HepG2 (cell line): ENCODE data around the gene THEM4. TPM values are rescaled to one million over a fixed set of nuclear protein-coding genes. Genes with fewer than 3 reads are reported as not detected.

Experiments used
- ATAC-seq: fragments of 200-7000 bp; cut with Tn5 transposase; 3 replicates; pipeline ENCODE4 v1.9.1; 2020; ENCODE audit warnings: mild to moderate bottlenecking, moderate library complexity
- BruUV-seq: library from RNA; stranded (reverse); fragments of 400-500 nt; replicated peaks from 2 replicates; lab custom pipeline; 2021; lab: Mats Ljungman, UMichigan
- CTCF ChIA-PET: fragments of 300-600 bp; formaldehyde crosslinking; extraction: SDS; loops from one replicate; lab custom pipeline; 2021; ENCODE audit warnings: low total read pairs, inconsistent platforms, low intra/inter-chr PET ratio; lab: Yijun Ruan, JAX
- POLR2A ChIA-PET: fragments of 350-600 bp; sonication (Branson Sonifier 250); formaldehyde crosslinking; loops from one replicate; lab custom pipeline; 2020; ENCODE audit warnings: antibody characterized with exemption, inconsistent platforms; lab: Yijun Ruan, JAX
- DNase-seq: peaks from one replicate; pipeline ENCODE4 v3.0.0-alpha.2; 2015; ENCODE audit warnings: low spot score
- FAIRE-seq: peaks from 3 replicates; lab custom pipeline; 2011; peaks lifted over from hg19 to GRCh38; lab: Jason Lieb, UNC
- H2AFZ ChIP-seq: one replicate; pipeline ENCODE4 v1.6.1; 2011; ENCODE audit warnings: low read length, inconsistent platforms
- H3K27ac ChIP-seq: fragments of 300-600 bp; 3 replicates; pipeline ENCODE4 v1.8.0; 2011; ENCODE audit warnings: mixed run types, mild to moderate bottlenecking, mixed read lengths, low read length, inconsistent platforms; ENCODE audit not compliant: insufficient read depth; ENCODE audit errors: extremely low read length
- H3K27me3 ChIP-seq, 2 experiments: fragments of 200-600 bp in 1 of 2; 2 replicates in 1 of 2; 3 replicates in 1 of 2; pipeline versions ENCODE4 v1.6.0 to v1.8.0; 2011; ENCODE audit warnings: low read length in 2 of 2, mild to moderate bottlenecking in 2 of 2, moderate library complexity in 2 of 2, inconsistent platforms in 1 of 2; ENCODE audit not compliant: insufficient read depth in 2 of 2, control insufficient read depth in 1 of 2
- H3K36me3 ChIP-seq, 2 experiments: fragments of 200-600 bp in 1 of 2; replicated peaks in 1 of 2; 2 replicates in 1 of 2; 3 replicates in 1 of 2; pipeline versions ENCODE4 v1.5.1 to v1.8.0; 2011; ENCODE audit warnings: low read length in 2 of 2, inconsistent platforms in 1 of 2; ENCODE audit not compliant: insufficient read depth in 2 of 2, control insufficient read depth in 1 of 2
- H3K4me1 ChIP-seq: 2 replicates; pipeline ENCODE4 v1.5.1; 2012; ENCODE audit warnings: low read length, inconsistent platforms; ENCODE audit not compliant: insufficient read depth
- H3K4me2 ChIP-seq: 2 replicates; pipeline ENCODE4 v1.6.0; 2011; ENCODE audit warnings: low read depth, low read length, inconsistent platforms
- H3K4me3 ChIP-seq, 3 experiments: fragments of 200-600 bp in 1 of 3; sonication (generic), shearing (Covaris generic) in 1 of 3; replicated peaks in 1 of 3; 2 replicates each; pipeline ENCODE4 v1.5.1; 2011 to 2016; ENCODE audit warnings: low read length in 3 of 3, inconsistent platforms in 2 of 3, low read depth in 2 of 3, mild to moderate bottlenecking in 2 of 3, control low read depth in 1 of 3, mixed read lengths in 1 of 3; ENCODE audit not compliant: insufficient read depth in 1 of 3
- H3K79me2 ChIP-seq: one replicate; pipeline ENCODE4 v1.6.1; 2011; ENCODE audit warnings: low read length, inconsistent platforms; ENCODE audit not compliant: insufficient read depth
- H3K9ac ChIP-seq: 2 replicates; pipeline ENCODE4 v1.6.0; 2011; ENCODE audit warnings: mild to moderate bottlenecking, low read depth, low read length, inconsistent platforms; ENCODE audit not compliant: insufficient read depth
- H3K9me3 ChIP-seq: 2 replicates; pipeline ENCODE4 v1.5.1; 2012; ENCODE audit warnings: mild to moderate bottlenecking, low read length
- H4K20me1 ChIP-seq: 2 replicates; pipeline ENCODE4 v1.6.0; 2011; ENCODE audit warnings: inconsistent platforms, mild to moderate bottlenecking, low read length, moderate library complexity; ENCODE audit not compliant: insufficient read depth
- ADNP ChIP-seq: sonication (generic); formaldehyde crosslinking; IDR thresholded peaks from 2 replicates; pipeline ENCODE4 v1.4.0; 2020; ENCODE audit warnings: missing genetic modification reagents
- CCAR2 ChIP-seq: fragments of 200-400 bp; formaldehyde crosslinking; optimal IDR thresholded peaks from 2 replicates; pipeline ENCODE3; 2018; ENCODE audit warnings: low read depth, mild to moderate bottlenecking, low read length, moderate library complexity
- E2F1 ChIP-seq: sonication (generic); formaldehyde crosslinking; IDR thresholded peaks from 2 replicates; pipeline ENCODE4 v1.5.0; 2020; ENCODE audit warnings: missing genetic modification reagents
- HNRNPUL1 ChIP-seq: fragments of 200-400 bp; formaldehyde crosslinking; IDR thresholded peaks from 2 replicates; pipeline ENCODE4 v1.6.1; 2017; ENCODE audit warnings: low read depth, mild to moderate bottlenecking, low read length, moderate library complexity
- RBAK ChIP-seq: sonication (generic); formaldehyde crosslinking; IDR thresholded peaks from 2 replicates; pipeline ENCODE4 v1.5.1; 2020; ENCODE audit warnings: mild to moderate bottlenecking, missing genetic modification reagents
- SALL1 ChIP-seq: sonication (generic); formaldehyde crosslinking; IDR thresholded peaks from 2 replicates; pipeline ENCODE4 v1.8.0; 2022; ENCODE audit warnings: mild to moderate bottlenecking, missing genetic modification reagents
- SIX1 ChIP-seq: sonication (generic); formaldehyde crosslinking; IDR thresholded peaks from 2 replicates; pipeline ENCODE4 v1.4.0; 2020; ENCODE audit warnings: missing genetic modification reagents, borderline replicate concordance
- SOX13 ChIP-seq, 3 experiments: fragments of 450-650 bp in 1 of 3; sonication (generic) in 1 of 3; formaldehyde crosslinking in 1 of 3; IDR thresholded peaks in 2 of 3; conservative IDR thresholded peaks in 1 of 3; 2 replicates each; pipeline versions ENCODE4 v1.5.0 to v1.6.1; 2016 to 2020; ENCODE audit warnings: antibody characterized with exemption in 1 of 3, mild to moderate bottlenecking in 1 of 3, missing compliant biosample characterization in 1 of 3, missing genetic modification reagents in 1 of 3, moderate library complexity in 1 of 3
- ZKSCAN1 ChIP-seq: fragments of 150-350 bp; IDR thresholded peaks from 2 replicates; pipeline ENCODE4 v1.6.1; 2014; ENCODE audit warnings: low read length
- ZNF24 ChIP-seq: fragments of 450-650 bp; IDR thresholded peaks from 2 replicates; pipeline ENCODE4 v1.6.1; 2017; ENCODE audit warnings: antibody characterized with exemption, mild to moderate bottlenecking
- ZNF350 ChIP-seq: sonication (generic); formaldehyde crosslinking; IDR thresholded peaks from 2 replicates; pipeline ENCODE4 v1.4.0; 2020; ENCODE audit warnings: mild to moderate bottlenecking, low read depth, missing genetic modification reagents, borderline replicate concordance
- ZNF430 ChIP-seq: sonication (generic); formaldehyde crosslinking; IDR thresholded peaks from 2 replicates; pipeline ENCODE4 v1.9.0; 2021; ENCODE audit warnings: mild to moderate bottlenecking, missing genetic modification reagents
- ZNF607 ChIP-seq: sonication (generic); formaldehyde crosslinking; IDR thresholded peaks from 2 replicates; pipeline ENCODE4 v1.5.1; 2020; ENCODE audit warnings: missing genetic modification reagents, mild to moderate bottlenecking, borderline replicate concordance
- ZNF841 ChIP-seq: sonication (generic); formaldehyde crosslinking; IDR thresholded peaks from 2 replicates; pipeline ENCODE4 v1.8.1; 2023; ENCODE audit warnings: missing genetic modification reagents, borderline replicate concordance
- ZSCAN22 ChIP-seq: sonication (generic); formaldehyde crosslinking; IDR thresholded peaks from 2 replicates; pipeline ENCODE4 v1.4.0; 2020; ENCODE audit warnings: mild to moderate bottlenecking, missing genetic modification reagents
- WGBS: methylation state at CpG from one replicate; pipeline ENCODE4 v1.1.6; 2017; ENCODE audit warnings: low lambda C conversion rate; 5-methylcytosine and 5-hydroxymethylcytosine counted together
- in situ Hi-C: cut with HindIII; loops from 2 replicates; pipeline ENCODE4 v1.10.0; 2017; ENCODE audit warnings: low pct_unique_long_range_greater_than_20kb; ENCODE audit not compliant: extremely low pct_ligation_motif_present
- intact Hi-C: fragments of 100-400 bp; cut with micrococcal nuclease; formaldehyde crosslinking; loops from one replicate; pipeline ENCODE4 v1.10.0; 2022; ENCODE audit not compliant: unreplicated experiment
- polyA plus RNA-seq, 8 experiments: library from polyadenylated mRNA; depleted of rRNA in 3 of 8; stranded (reverse) in 7 of 8; unstranded in 1 of 8; fragments of >200 nt; fragmentation: Illumina TruSeq in 4 of 8; extraction: Trizol in 4 of 8; gene quantifications; 2 replicates each; pipeline versions ENCODE4 v1.2.1 to v1.2.3, GENCODE V29; 2011 to 2016; ENCODE audit warnings: low read depth in 4 of 8, missing spikeins in 1 of 8, mixed read lengths in 1 of 8; ENCODE audit not compliant: insufficient read depth in 1 of 8
- total RNA-seq, 5 experiments: library from RNA; depleted of rRNA; stranded (reverse); fragments of >200 nt; fragmentation: Illumina TruSeq; extraction: Trizol; gene quantifications; 2 replicates each; pipeline ENCODE4 v1.2.3, GENCODE V29; 2016; ENCODE audit warnings: low read depth in 1 of 5
- TF ChIP-seq, protein P1 (sequence below): sonication (generic); formaldehyde crosslinking; IDR thresholded peaks from 2 replicates; pipeline ENCODE4 v1.4.0; 2020; ENCODE audit warnings: missing genetic modification reagents; ENCODE audit errors: not compliant biosample characterization

The THEM4 gene
- total and polyA plus RNA-seq, 2 of the 13 experiments (the other 11 are each of a cell fraction or from before 2014, with no cell fraction given): 10.9 to 13.9 TPM

- DNase-seq (no peak), FAIRE-seq (no peak), ATAC-seq (no peak)
- WGBS: 46% methylated on average over 3 of the region's 3 CpGs
- Histone ChIP-seq H3K4me2 (no peak overlapping the region), H3K79me2 (no peaks in the 10 kb centered on the region), H3K27ac (no peak overlapping the region), H3K9me3 (no peaks in the 10 kb centered on the region), H4K20me1 (no peaks in the 10 kb centered on the region), H3K9ac (no peak overlapping the region), H3K4me1 (peaks cover 9% of the 10 kb centered on the region), H3K4me3 (no peak overlapping the region), H3K36me3 (no peaks in the 10 kb centered on the region), H2AFZ (no peak overlapping the region), H3K27me3 (peaks cover 6 to 63% of the 10 kb centered on the region in 2 experiments; a peak in 3 of 5 replicates)
- CTCF ChIA-PET: no interaction called here
- intact Hi-C loops (no loop called here), in situ Hi-C loops (no loop called here)
- no TSS peak for BruUV-seq
- POLR2A ChIA-PET: no interaction called here
- TF ChIP-seq ZNF841 (CRISPR knock-in tag) (no peak), E2F1 (CRISPR knock-in tag) (no peak), ZKSCAN1 (no peak), ZNF607 (no peak), CCAR2 (no peak)
Observed at GRCh38 chr1:151849126-151849525, 60.2 kb downstream of the THEM4 start.

DNA sequence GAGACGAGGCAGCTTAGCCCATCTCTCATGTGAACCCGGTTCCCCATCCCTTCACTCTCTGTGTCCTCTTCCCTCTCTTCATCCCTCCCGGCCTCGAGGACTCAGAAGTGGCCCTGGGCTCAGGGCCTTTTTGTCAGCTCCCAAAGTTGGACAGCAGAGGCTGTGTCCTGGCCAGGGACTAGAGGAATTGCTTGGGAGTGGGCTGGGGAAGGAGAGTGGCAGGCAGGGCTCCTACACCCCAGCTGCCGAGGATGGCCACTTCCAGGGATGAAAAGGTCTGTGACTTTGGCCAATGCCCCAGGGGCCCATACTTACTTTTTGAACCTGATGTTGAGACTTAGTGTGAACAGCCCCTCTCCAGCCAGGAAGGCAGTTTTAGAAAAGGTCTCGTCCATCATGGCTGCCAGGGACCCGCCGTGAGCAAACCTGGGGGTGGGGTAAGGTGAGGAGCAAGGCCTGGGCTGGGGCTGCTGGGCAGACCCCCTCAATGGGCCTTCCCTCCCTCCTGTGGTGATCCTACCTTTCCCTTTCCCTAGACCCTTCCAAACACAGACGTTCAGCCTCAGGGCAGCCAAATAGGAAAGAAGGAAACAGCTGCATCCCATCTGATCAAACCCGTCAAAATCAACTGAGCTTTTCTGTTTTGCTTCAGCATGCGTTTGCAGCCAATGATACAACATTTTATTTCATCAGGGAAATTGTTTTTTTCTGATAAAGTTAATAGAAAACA is 61.3 kb downstream of the THEM4 start:
- H3K9ac ChIP-seq: no peak overlapping the region
- H3K4me3 ChIP-seq: no peak overlapping the region
- H3K79me2 ChIP-seq: no peaks in the 10 kb centered on the region
- 5% methylated on average over 10 of the region's 11 CpGs for WGBS
- no peaks in the 10 kb centered on the region for H3K9me3 ChIP-seq
- no TSS peak for BruUV-seq
- H3K4me2 ChIP-seq: no peak overlapping the region
- no peaks in the 10 kb centered on the region for H3K36me3 ChIP-seq
- intact Hi-C loops: no loop called here
- H3K27me3 ChIP-seq: peaks cover 1 to 57% of the 10 kb centered on the region in 2 experiments; a peak in 2 of 5 replicates
- in situ Hi-C loops: no loop called here
- FAIRE-seq (no peak), ATAC-seq (no peak), DNase-seq (no peak)
- CTCF ChIA-PET: no interaction called here
- POLR2A ChIA-PET: no interaction called here
- H3K27ac ChIP-seq: no peak overlapping the region
- H4K20me1 ChIP-seq: no peaks in the 10 kb centered on the region
- H3K4me1 ChIP-seq: peaks cover 9% of the 10 kb centered on the region
- no peak overlapping the region for H2AFZ ChIP-seq
- no peak for TF ChIP-seq ZNF430
- TF ChIP-seq SALL1: no peak
- TF ChIP-seq ZNF350 (CRISPR knock-in tag): no peak
- no peak for TF ChIP-seq SOX13 (IDR thresholded peaks at IDR 0.05)
- TF ChIP-seq SOX13 (CRISPR knock-in tag; conservative IDR thresholded peaks at IDR 0.05 in 1 of 2, IDR thresholded peaks at IDR 0.05 in 1 of 2): no peak
- TF ChIP-seq SIX1 (CRISPR knock-in tag): no peak
- no peak for TF ChIP-seq ZNF24
- TF ChIP-seq, protein P1, sequence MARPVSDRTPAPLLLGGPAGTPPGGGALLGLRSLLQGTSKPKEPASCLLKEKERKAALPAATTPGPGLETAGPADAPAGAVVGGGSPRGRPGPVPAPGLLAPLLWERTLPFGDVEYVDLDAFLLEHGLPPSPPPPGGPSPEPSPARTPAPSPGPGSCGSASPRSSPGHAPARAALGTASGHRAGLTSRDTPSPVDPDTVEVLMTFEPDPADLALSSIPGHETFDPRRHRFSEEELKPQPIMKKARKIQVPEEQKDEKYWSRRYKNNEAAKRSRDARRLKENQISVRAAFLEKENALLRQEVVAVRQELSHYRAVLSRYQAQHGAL (CRISPR knock-in tag): no peak
- no peak for TF ChIP-seq HNRNPUL1
- TF ChIP-seq RBAK (CRISPR knock-in tag): no peak
- no peak for TF ChIP-seq ZSCAN22 (CRISPR knock-in tag)
- no peak for TF ChIP-seq ADNP
